ENCODE results near the gene GPR108. TPM values are rescaled to one million over a fixed set of nuclear protein-coding genes. Genes with fewer than 3 reads are reported as not detected.

GPR108 gene
- polyA plus RNA-seq, 1 of the 3 experiments (the other 2 are of a cell fraction) = 54.2 TPM

DNA sequence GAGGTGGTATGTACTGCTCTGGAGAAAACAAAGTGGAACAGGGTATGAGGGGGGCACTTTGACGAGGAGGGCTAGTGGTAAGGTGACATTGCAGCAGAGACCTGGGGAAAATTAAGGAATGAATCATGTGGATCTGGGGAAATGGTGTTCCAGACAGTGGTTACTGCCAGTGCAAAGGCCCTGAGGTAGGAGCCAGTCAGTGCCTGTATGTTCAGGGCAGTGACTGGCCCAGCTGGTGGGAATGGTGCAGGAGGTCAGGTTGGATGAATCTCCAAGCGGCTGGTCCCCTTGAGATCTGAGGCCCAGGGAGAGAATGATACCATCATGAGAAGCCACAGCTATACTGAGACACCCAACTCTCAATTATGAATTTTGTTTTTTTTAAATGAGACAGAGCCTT is 40.1 kb upstream of the GPR108 start:
- no peaks in the 10 kb centered on the region for H3K9me3 ChIP-seq
- H3K4me3 ChIP-seq (ENCODE audit: low read depth in 2 of 2, low read length in 1 of 2) = no peak overlapping the region
- H3K79me2 ChIP-seq (ENCODE audit: insufficient read depth) = no peaks in the 10 kb centered on the region
- H3K27ac ChIP-seq (ENCODE audit: low read depth in 2 of 2, low read length in 1 of 2) = no peak overlapping the region
- H3F3A ChIP-seq (replicated peaks; ENCODE audit: insufficient read depth) = peaks cover 3% of the 10 kb centered on the region
- CTCF ChIA-PET = interaction anchor here (1.6 kb wide), 1 partner anchor 144 kb away, joined by 4 read pairs; no protein-coding TSS in a partner anchor
- H2AFZ ChIP-seq (ENCODE audit: low read depth) = no peak overlapping the region
- POLR2A ChIA-PET = no interaction called here
- H3K27me3 ChIP-seq (ENCODE audit: insufficient read depth) = peaks cover 6% of the 10 kb centered on the region; the same call in 1 of the 2 replicates
- no peak overlapping the region for H3K9ac ChIP-seq
- H3K4me1 ChIP-seq (ENCODE audit: control insufficient read depth in 1 of 2, insufficient read depth in 2 of 2, low read depth in 1 of 2, low read length in 1 of 2) = no peaks in the 10 kb centered on the region; a peak in 1 of 4 replicates
- TF ChIP-seq YY1 (IDR thresholded peaks at IDR 0.05; ENCODE audit: low read depth) (no peak), CHD2 (IDR thresholded peaks at IDR 0.05; ENCODE audit: low read length, partially characterized antibody) (no peak), NRF1 (IDR thresholded peaks at IDR 0.05; ENCODE audit: low read depth, low read length) (no peak), FOXM1 (IDR thresholded peaks at IDR 0.05; ENCODE audit: low read depth) (no peak), SIN3A (IDR thresholded peaks at IDR 0.05; ENCODE audit: borderline replicate concordance, low read depth, low read length) (no peak), RAD21 (IDR thresholded peaks at IDR 0.05; ENCODE audit: low read length) (no peak), NFIC (IDR thresholded peaks at IDR 0.05; ENCODE audit: borderline replicate concordance) (no peak), ELF1 (IDR thresholded peaks at IDR 0.05) (no peak), EP300 (IDR thresholded peaks at IDR 0.05; ENCODE audit: borderline replicate concordance in 1 of 2, low read depth in 1 of 2, low read length in 1 of 2) (no peak)
- TF ChIP-seq, protein P1, sequence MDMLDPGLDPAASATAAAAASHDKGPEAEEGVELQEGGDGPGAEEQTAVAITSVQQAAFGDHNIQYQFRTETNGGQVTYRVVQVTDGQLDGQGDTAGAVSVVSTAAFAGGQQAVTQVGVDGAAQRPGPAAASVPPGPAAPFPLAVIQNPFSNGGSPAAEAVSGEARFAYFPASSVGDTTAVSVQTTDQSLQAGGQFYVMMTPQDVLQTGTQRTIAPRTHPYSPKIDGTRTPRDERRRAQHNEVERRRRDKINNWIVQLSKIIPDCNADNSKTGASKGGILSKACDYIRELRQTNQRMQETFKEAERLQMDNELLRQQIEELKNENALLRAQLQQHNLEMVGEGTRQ (IDR thresholded peaks at IDR 0.05; ENCODE audit: borderline replicate concordance, low read depth, low read length) = no peak
- TF ChIP-seq, protein P2, sequence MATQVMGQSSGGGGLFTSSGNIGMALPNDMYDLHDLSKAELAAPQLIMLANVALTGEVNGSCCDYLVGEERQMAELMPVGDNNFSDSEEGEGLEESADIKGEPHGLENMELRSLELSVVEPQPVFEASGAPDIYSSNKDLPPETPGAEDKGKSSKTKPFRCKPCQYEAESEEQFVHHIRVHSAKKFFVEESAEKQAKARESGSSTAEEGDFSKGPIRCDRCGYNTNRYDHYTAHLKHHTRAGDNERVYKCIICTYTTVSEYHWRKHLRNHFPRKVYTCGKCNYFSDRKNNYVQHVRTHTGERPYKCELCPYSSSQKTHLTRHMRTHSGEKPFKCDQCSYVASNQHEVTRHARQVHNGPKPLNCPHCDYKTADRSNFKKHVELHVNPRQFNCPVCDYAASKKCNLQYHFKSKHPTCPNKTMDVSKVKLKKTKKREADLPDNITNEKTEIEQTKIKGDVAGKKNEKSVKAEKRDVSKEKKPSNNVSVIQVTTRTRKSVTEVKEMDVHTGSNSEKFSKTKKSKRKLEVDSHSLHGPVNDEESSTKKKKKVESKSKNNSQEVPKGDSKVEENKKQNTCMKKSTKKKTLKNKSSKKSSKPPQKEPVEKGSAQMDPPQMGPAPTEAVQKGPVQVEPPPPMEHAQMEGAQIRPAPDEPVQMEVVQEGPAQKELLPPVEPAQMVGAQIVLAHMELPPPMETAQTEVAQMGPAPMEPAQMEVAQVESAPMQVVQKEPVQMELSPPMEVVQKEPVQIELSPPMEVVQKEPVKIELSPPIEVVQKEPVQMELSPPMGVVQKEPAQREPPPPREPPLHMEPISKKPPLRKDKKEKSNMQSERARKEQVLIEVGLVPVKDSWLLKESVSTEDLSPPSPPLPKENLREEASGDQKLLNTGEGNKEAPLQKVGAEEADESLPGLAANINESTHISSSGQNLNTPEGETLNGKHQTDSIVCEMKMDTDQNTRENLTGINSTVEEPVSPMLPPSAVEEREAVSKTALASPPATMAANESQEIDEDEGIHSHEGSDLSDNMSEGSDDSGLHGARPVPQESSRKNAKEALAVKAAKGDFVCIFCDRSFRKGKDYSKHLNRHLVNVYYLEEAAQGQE (IDR thresholded peaks at IDR 0.05; ENCODE audit: low read depth, low read length) = no peak
- TF ChIP-seq, protein P3, sequence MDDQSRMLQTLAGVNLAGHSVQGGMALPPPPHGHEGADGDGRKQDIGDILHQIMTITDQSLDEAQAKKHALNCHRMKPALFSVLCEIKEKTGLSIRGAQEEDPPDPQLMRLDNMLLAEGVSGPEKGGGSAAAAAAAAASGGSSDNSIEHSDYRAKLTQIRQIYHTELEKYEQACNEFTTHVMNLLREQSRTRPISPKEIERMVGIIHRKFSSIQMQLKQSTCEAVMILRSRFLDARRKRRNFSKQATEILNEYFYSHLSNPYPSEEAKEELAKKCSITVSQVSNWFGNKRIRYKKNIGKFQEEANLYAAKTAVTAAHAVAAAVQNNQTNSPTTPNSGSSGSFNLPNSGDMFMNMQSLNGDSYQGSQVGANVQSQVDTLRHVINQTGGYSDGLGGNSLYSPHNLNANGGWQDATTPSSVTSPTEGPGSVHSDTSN (IDR thresholded peaks at IDR 0.05) = no peak
- TF ChIP-seq, protein P4, sequence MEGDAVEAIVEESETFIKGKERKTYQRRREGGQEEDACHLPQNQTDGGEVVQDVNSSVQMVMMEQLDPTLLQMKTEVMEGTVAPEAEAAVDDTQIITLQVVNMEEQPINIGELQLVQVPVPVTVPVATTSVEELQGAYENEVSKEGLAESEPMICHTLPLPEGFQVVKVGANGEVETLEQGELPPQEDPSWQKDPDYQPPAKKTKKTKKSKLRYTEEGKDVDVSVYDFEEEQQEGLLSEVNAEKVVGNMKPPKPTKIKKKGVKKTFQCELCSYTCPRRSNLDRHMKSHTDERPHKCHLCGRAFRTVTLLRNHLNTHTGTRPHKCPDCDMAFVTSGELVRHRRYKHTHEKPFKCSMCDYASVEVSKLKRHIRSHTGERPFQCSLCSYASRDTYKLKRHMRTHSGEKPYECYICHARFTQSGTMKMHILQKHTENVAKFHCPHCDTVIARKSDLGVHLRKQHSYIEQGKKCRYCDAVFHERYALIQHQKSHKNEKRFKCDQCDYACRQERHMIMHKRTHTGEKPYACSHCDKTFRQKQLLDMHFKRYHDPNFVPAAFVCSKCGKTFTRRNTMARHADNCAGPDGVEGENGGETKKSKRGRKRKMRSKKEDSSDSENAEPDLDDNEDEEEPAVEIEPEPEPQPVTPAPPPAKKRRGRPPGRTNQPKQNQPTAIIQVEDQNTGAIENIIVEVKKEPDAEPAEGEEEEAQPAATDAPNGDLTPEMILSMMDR (IDR thresholded peaks at IDR 0.05) = no peak
- no peak overlapping the region for H3K4me2 ChIP-seq
- H4K20me1 ChIP-seq (ENCODE audit: insufficient read depth) = no peaks in the 10 kb centered on the region
- no peaks in the 10 kb centered on the region for H3K36me3 ChIP-seq (replicated peaks in 1 of 2; ENCODE audit: control insufficient read depth in 1 of 2, insufficient read depth in 2 of 2, low read length in 1 of 2)
- no peaks in the 10 kb centered on the region for H3K9me2 ChIP-seq
- WGBS (ENCODE audit: low lambda C conversion rate) = 14% methylated on average over 2 of the region's 2 CpGs
- DNase-seq = no peak

Data from SK-N-SH (cell line).